ENCODE results near the gene PAWR. TPM values are rescaled to one million over a fixed set of nuclear protein-coding genes. Genes with fewer than 3 reads are reported as not detected.
A peak's percentile ranks its signal among the peaks of the same experiment; 100 is the strongest.
"Not testable (repeated sequence)": the region's sequence is repeated elsewhere in the genome, so short reads cannot be mapped to it uniquely, and the experiment has no call there.

Gene PAWR
- total RNA-seq, 1 experiment from 2014 or later: 106 TPM

DNA sequence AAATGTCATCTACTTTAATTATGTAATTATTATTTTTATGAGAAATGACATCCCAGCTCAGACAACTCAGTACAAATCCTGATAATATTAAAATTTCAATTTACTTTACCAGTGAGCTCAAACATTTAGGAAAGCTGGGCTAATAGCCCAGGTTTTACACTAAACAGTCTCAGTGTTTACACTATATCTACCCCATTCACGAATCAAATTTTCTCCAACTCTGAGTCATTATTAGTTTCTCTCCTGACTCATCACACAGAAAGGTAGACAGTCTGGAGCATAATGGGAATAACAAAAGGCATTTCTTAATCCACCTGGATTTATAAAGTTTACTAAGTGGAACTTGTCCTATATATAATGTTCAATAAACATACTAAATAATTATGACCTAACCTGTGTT, 5.7 kb downstream of the PAWR start:
- H3K4me1 ChIP-seq (ENCODE audit: control insufficient read depth in 1 of 2, insufficient read depth in 2 of 2, low read length in 2 of 2): peaks cover 25 to 53% of the 10 kb centered on the region in 2 experiments
- no TSS peak for BruUV-seq (replicated peaks)
- peaks cover 27% of the 10 kb centered on the region; the same call in 1 of the 2 replicates for H4K20me1 ChIP-seq (ENCODE audit: insufficient read depth)
- no peak overlapping the region; the same call in 1 of the 2 replicates for H3K27ac ChIP-seq (ENCODE audit: low read depth, low read length)
- no peaks in the 10 kb centered on the region for H3K36me3 ChIP-seq (ENCODE audit: control insufficient read depth in 1 of 2, insufficient read depth in 2 of 2, low read length in 2 of 2)
- ATAC-seq (peak; percentile 54), DNase-seq (ENCODE audit: low read depth, low spot score) (no peak)
- H2AFZ ChIP-seq (ENCODE audit: low read depth, low read length, poor library complexity, severe bottlenecking): no peak overlapping the region
- TF ChIP-seq EZH2phosphoT487 (IDR thresholded peaks at IDR 0.05; ENCODE audit: borderline replicate concordance) (no peak), CEBPB (IDR thresholded peaks at IDR 0.05; ENCODE audit: low read depth) (peak; percentile 23; the same call in 1 of the 2 replicates), EZH2 (IDR thresholded peaks at IDR 0.05) (no peak), EGR1 (IDR thresholded peaks at IDR 0.05; ENCODE audit: low read depth) (0 out of 2 replicates have a peak, but pooled peaks have one; percentile 12), SP1 (IDR thresholded peaks at IDR 0.05; ENCODE audit: low read depth) (peak; percentile 53), FOSL1 (IDR thresholded peaks at IDR 0.05; ENCODE audit: low read depth) (peak; percentile 87), ZFX (IDR thresholded peaks at IDR 0.05) (no peak), CBX3 (IDR thresholded peaks at IDR 0.05; ENCODE audit: low read depth) (peak; percentile 70; the same call in 1 of the 2 replicates), SIN3A (IDR thresholded peaks at IDR 0.05; ENCODE audit: low read depth) (no peak), JUND (IDR thresholded peaks at IDR 0.05) (peak; percentile 75)
- TF ChIP-seq, protein P1, sequence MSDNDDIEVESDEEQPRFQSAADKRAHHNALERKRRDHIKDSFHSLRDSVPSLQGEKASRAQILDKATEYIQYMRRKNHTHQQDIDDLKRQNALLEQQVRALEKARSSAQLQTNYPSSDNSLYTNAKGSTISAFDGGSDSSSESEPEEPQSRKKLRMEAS (IDR thresholded peaks at IDR 0.05): no peak
- TF ChIP-seq, protein P2, sequence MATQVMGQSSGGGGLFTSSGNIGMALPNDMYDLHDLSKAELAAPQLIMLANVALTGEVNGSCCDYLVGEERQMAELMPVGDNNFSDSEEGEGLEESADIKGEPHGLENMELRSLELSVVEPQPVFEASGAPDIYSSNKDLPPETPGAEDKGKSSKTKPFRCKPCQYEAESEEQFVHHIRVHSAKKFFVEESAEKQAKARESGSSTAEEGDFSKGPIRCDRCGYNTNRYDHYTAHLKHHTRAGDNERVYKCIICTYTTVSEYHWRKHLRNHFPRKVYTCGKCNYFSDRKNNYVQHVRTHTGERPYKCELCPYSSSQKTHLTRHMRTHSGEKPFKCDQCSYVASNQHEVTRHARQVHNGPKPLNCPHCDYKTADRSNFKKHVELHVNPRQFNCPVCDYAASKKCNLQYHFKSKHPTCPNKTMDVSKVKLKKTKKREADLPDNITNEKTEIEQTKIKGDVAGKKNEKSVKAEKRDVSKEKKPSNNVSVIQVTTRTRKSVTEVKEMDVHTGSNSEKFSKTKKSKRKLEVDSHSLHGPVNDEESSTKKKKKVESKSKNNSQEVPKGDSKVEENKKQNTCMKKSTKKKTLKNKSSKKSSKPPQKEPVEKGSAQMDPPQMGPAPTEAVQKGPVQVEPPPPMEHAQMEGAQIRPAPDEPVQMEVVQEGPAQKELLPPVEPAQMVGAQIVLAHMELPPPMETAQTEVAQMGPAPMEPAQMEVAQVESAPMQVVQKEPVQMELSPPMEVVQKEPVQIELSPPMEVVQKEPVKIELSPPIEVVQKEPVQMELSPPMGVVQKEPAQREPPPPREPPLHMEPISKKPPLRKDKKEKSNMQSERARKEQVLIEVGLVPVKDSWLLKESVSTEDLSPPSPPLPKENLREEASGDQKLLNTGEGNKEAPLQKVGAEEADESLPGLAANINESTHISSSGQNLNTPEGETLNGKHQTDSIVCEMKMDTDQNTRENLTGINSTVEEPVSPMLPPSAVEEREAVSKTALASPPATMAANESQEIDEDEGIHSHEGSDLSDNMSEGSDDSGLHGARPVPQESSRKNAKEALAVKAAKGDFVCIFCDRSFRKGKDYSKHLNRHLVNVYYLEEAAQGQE (IDR thresholded peaks at IDR 0.05; ENCODE audit: low read depth): no peak
- H3K4me3 ChIP-seq (replicated peaks in 1 of 2; ENCODE audit: low read depth in 1 of 2, low read length in 2 of 2): no peak overlapping the region
- peaks cover 98% of the 10 kb centered on the region for H3K79me2 ChIP-seq (ENCODE audit: insufficient read depth, low read length)
- intact Hi-C loops (cut with micrococcal nuclease): no loop called here
- ChIA-PET RAD21 (ENCODE audit: low non-redundant PET in 1 of 2, low total read pairs in 2 of 2, uncharacterized antibody in 2 of 2, unreplicated experiment in 2 of 2) (no interaction called here), POLR2A (no interaction called here), CTCF (no interaction called here)
- no peak overlapping the region for H3K9ac ChIP-seq (ENCODE audit: low read length)
- H3K9me2 ChIP-seq (ENCODE audit: insufficient read depth): no peaks in the 10 kb centered on the region
- H3K27me3 ChIP-seq (ENCODE audit: insufficient read depth, low read length): no peaks in the 10 kb centered on the region
- no peaks in the 10 kb centered on the region for H3K9me3 ChIP-seq (ENCODE audit: control insufficient read depth in 1 of 2, insufficient read depth in 1 of 2, low read depth in 1 of 2, low read length in 2 of 2)
- H3K4me2 ChIP-seq (ENCODE audit: low read length): peak overlapping the region; percentile 59

DNA sequence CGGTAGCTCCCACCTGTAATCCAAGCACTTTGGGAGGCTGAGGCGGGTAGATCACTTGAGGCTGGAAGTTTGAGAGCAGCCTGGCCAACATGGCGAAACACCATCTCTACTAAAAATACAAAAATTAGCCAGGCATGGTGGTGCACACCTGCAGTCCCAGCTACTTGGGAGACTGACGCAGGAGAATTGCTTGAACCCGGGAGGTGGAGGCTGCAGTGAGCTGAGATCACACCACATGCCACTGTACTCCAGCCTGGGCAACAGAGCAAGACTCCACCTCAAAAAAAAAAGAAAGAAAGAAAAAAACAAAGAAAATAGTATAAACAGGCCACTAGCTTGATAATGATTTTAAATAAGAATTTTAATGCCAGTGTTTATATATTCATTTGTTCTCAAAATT, 6.4 kb downstream of the PAWR start:
- ATAC-seq; H3K9ac ChIP-seq (ENCODE audit: low read length); H3K4me2 ChIP-seq (ENCODE audit: low read length); H3K4me3 ChIP-seq (replicated peaks in 1 of 2; ENCODE audit: low read depth in 1 of 2, low read length in 2 of 2); H3K9me3 ChIP-seq (ENCODE audit: control insufficient read depth in 1 of 2, insufficient read depth in 1 of 2, low read depth in 1 of 2, low read length in 2 of 2); intact Hi-C loops (cut with micrococcal nuclease); BruUV-seq (replicated peaks); RAD21 ChIA-PET (ENCODE audit: low non-redundant PET in 1 of 2, low total read pairs in 2 of 2, uncharacterized antibody in 2 of 2, unreplicated experiment in 2 of 2); CTCF ChIA-PET; H3K36me3 ChIP-seq (ENCODE audit: control insufficient read depth in 1 of 2, insufficient read depth in 2 of 2, low read length in 2 of 2); POLR2A ChIA-PET; H3K9me2 ChIP-seq (ENCODE audit: insufficient read depth); DNase-seq (ENCODE audit: low read depth, low spot score); H3K27me3 ChIP-seq (ENCODE audit: insufficient read depth, low read length); H3K27ac ChIP-seq (ENCODE audit: low read depth, low read length); H2AFZ ChIP-seq (ENCODE audit: low read depth, low read length, poor library complexity, severe bottlenecking): not testable (repeated sequence)
- peaks cover 25 to 53% of the 10 kb centered on the region in 2 experiments for H3K4me1 ChIP-seq (ENCODE audit: control insufficient read depth in 1 of 2, insufficient read depth in 2 of 2, low read length in 2 of 2)
- peaks cover 27% of the 10 kb centered on the region; the same call in 1 of the 2 replicates for H4K20me1 ChIP-seq (ENCODE audit: insufficient read depth)
- H3K79me2 ChIP-seq (ENCODE audit: insufficient read depth, low read length): peaks cover 99% of the 10 kb centered on the region
